Measurements from ENCODE around the gene SERINC2. TPM values are rescaled to one million over a fixed set of nuclear protein-coding genes. Genes with fewer than 3 reads are reported as not detected.
"Not testable (repeated sequence)": the region's sequence is repeated elsewhere in the genome, so short reads cannot be mapped to it uniquely, and the experiment has no call there.

Gene SERINC2
- total and polyA plus RNA-seq, 5 donors, result 1.3 to 2.5 (median 1.4) TPM

DNA sequence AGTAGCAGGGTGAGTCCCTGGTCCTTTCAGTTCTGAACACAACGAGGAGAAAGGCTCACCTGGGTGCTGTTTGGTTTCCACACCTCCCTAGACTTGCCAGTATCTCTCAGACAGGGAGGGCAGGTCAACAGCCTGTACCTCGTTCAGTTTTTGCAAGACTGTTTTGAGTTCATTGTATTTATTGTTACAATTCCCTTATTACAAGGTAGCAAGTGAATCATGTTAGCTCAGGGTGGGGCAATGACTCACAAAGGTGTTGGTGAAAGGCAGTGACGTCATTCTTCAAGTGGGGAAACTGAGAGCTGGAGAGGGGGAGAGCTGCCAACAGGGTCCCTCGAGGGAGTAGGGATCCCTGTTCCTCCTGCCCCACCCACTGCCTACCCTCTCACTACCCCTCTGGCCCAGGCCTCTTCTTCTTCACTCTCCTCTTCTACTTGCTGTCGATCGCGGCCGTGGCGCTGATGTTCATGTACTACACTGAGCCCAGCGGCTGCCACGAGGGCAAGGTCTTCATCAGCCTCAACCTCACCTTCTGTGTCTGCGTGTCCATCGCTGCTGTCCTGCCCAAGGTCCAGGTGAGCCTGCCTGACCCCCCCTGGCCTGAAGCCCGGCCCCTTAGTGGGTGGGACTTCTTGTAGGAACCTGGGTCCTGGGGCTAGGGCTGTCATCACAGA, 13.4 kb downstream of the SERINC2 start:
- intact Hi-C loops (cut with DNase I), result loop anchor here in 2 of 4 donors (10.0 kb wide), 2 partner anchors 118 to 702 kb away; partner anchors contain the start of gene MATN1 (in 1 of the 2)
- Histone ChIP-seq H3K4me3 (ENCODE audit: low read length) (no peak overlapping the region), H3K4me1 (ENCODE audit: control insufficient read depth, insufficient read depth, low read length) (no peaks in the 10 kb centered on the region), H3K9me3 (ENCODE audit: control insufficient read depth, low read length) (no peaks in the 10 kb centered on the region), H3K27me3 (ENCODE audit: control insufficient read depth, insufficient read depth) (no peaks in the 10 kb centered on the region), H3K27ac (ENCODE audit: low read length) (no peak overlapping the region)
- DNase-seq, result no peak
- no peak for ATAC-seq
- WGBS, result 76% methylated on average over 14 of the region's 14 CpGs

DNA sequence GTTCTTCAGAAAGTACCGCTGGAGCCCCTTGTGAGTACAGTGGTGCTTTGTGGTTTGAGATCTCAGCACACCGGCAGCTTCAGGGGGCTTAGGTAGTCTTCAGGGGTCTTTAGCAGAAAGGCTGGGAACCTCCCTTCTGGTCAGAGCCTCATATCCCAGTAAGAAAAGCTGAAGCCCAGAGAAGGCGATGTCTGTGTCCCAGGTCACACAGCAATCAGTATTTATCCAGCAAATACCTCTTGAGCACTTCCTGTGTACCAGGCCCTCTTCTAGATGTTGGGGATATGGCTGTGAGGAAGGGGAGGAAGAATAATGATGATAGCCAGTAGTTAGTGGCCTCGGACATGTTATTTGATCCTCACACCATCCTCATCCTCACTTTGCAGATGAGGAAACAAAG, 14.3 kb downstream of the SERINC2 start:
- Histone ChIP-seq H3K27me3 (ENCODE audit: control insufficient read depth, insufficient read depth) (no peaks in the 10 kb centered on the region), H3K9me3 (ENCODE audit: control insufficient read depth, low read length) (no peaks in the 10 kb centered on the region), H3K4me3 (ENCODE audit: low read length) (no peak overlapping the region), H3K4me1 (ENCODE audit: control insufficient read depth, insufficient read depth, low read length) (no peaks in the 10 kb centered on the region), H3K27ac (ENCODE audit: low read length) (no peak overlapping the region)
- intact Hi-C loops (cut with DNase I), result loop anchor here in 2 of 4 donors (10.0 kb wide), 2 partner anchors 117 to 703 kb away; partner anchors contain the start of gene MATN1 (in 1 of the 2)
- WGBS, result 96% methylated on average over 4 of the region's 4 CpGs
- no peak for ATAC-seq
- no peak for DNase-seq

DNA sequence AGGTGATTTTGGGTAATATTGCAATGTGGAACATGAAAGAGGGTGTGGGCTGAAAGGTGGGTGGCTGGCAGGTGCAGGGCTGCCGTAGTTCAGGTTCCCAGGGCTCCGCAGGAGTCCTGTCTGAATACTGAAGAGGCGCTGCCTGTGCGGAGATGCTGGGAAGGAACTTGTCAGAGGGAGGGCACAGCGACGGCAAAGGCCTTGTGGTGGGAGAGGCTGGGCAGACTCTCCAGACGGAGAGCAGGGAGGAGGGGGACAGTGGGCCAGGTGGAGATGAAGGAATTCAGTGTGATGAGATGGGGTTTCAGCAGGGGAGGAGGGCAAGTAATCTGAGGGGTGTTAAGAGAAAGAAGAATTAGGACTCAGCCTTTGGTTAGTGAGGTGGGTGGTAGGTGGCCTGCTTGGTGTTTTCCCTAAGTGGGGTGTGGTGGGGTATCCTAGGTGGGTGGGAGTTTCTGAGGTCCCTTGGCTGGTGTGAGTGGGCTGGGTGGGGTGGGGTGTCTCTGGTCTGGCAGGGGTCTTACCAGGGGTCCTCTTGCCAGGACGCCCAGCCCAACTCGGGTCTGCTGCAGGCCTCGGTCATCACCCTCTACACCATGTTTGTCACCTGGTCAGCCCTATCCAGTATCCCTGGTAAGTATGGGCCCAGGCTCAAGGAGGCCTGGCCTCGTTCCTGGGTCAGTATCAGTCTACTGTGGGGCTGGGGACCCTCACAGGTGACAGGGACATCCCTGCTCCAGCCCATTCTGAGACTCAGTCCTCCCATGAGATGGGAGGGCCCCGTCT, 15.6 kb downstream of the SERINC2 start:
- no peaks in the 10 kb centered on the region for H3K9me3 ChIP-seq (ENCODE audit: control insufficient read depth, low read length)
- no peaks in the 10 kb centered on the region for H3K4me1 ChIP-seq (ENCODE audit: control insufficient read depth, insufficient read depth, low read length)
- WGBS, result 93% methylated on average over 12 of the region's 12 CpGs
- ATAC-seq (no peak), DNase-seq (no peak)
- no peak overlapping the region for H3K27ac ChIP-seq (ENCODE audit: low read length)
- intact Hi-C loops (cut with DNase I), result loop anchor here in 2 of 4 donors (10.0 kb wide), 2 partner anchors 116 to 704 kb away; partner anchors contain the start of gene MATN1 (in 1 of the 2)
- no peak overlapping the region for H3K4me3 ChIP-seq (ENCODE audit: low read length)
- H3K27me3 ChIP-seq (ENCODE audit: control insufficient read depth, insufficient read depth), result no peaks in the 10 kb centered on the region

DNA sequence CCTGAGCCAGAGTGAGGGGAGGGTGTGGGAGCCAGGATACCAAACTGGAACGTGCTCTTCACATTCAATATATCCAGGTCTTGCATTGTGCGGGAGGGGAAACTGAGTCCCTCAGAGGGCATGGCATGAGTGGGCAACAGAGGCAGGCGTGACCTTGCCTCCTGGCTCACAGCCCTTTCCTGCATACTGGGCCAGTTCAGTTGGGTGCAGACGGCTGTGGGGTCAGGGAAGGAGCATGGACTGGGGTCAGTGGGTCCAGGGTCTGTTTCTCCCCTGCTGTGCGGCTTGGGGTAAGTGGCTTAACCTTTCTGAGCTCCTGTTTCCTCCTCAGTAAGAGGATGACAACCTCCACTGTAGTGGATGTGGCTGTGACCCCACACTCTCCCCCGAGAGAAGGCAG, 16.6 kb downstream of the SERINC2 start:
- H3K27me3 ChIP-seq (ENCODE audit: control insufficient read depth, insufficient read depth), result no peaks in the 10 kb centered on the region
- intact Hi-C loops (cut with DNase I), result loop anchor here in 2 of 4 donors (10.0 kb wide), 2 partner anchors 115 to 705 kb away; partner anchors contain the start of gene MATN1 (in 1 of the 2)
- DNase-seq, result no peak
- 98% methylated on average over 6 of the region's 6 CpGs for WGBS
- no peak for ATAC-seq
- H3K4me1 ChIP-seq (ENCODE audit: control insufficient read depth, insufficient read depth, low read length), result no peaks in the 10 kb centered on the region
- no peaks in the 10 kb centered on the region for H3K9me3 ChIP-seq (ENCODE audit: control insufficient read depth, low read length)
- no peak overlapping the region for H3K4me3 ChIP-seq (ENCODE audit: low read length)
- no peak overlapping the region for H3K27ac ChIP-seq (ENCODE audit: low read length)

DNA sequence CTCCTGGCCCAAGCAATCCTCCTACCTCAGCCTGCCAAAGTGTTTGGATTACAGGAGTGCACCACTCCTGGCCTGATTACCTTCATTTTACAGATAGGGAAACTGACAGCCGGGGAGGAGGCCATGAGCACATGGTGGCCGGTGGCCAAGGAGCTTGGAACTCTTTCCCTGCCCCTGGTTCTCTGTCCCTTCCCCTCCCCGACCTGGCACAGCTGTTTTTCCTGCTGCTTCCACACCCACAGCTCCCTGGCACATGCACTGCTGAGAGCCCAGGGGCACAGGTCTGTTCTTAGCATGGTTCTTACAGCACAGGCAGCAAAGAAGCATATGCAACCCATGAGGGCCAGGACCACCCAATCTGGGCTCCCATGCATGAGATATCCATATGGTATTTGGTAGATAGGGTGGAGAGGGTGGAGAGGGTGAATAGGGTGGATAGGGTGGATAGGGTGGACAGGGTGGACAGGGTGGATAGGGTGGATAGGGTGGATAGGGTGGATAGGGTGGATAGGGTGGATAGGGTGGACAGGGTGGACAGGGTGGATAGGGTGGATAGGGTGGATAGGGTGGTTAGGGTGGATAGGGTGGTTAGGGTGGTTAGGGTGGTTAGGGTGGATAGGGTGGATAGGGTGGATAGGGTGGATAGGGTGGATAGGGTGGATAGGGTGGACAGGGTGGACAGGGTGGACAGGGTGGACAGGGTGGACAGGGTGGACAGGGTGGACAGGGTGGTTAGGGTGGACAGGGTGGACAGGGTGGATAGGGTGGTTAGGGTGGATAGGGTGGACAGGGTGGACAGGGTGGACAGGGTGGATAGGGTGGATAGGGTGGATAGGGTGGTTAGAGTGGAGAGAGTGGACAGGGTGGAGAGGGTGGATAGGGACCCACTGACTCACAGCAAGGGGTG, 18.6 kb downstream of the SERINC2 start:
- H3K4me1 ChIP-seq (ENCODE audit: control insufficient read depth, insufficient read depth, low read length); H3K27me3 ChIP-seq (ENCODE audit: control insufficient read depth, insufficient read depth); ATAC-seq; H3K27ac ChIP-seq (ENCODE audit: low read length); H3K4me3 ChIP-seq (ENCODE audit: low read length); DNase-seq; H3K9me3 ChIP-seq (ENCODE audit: control insufficient read depth, low read length); intact Hi-C loops (cut with DNase I): not testable (repeated sequence)
- 53% methylated on average over 3 of the region's 3 CpGs for WGBS

DNA sequence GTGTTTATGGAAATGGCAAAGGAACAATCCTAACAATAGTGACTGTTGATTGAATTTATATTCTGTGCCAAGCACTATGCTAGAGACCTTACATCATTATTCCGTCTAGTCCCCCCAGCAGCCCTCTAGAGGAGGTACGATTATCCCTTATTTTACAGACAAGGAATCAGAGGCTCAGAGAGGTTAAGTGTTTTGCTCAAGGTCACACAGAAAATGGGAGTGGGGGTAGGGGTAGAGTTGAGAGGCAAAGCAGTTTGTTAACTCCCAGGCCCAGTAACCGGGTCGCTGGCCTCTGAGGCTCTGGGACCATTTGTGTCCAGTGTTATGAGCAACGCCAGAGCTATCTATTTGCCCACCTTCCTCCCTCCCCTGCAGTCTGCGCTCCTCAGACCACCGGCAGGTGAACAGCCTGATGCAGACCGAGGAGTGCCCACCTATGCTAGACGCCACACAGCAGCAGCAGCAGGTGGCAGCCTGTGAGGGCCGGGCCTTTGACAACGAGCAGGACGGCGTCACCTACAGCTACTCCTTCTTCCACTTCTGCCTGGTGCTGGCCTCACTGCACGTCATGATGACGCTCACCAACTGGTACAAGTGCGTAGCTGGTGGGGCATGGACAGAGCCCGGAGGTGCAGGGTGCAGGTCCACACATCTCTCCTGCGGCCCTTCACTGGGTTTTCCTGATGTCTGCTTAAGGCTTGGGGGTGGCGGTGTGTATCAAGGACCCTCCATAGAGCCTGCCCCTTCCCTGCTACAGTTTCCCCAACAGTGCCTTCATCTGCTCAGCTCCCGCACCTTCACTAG, 19.8 kb downstream of the SERINC2 start:
- DNase-seq, result no peak
- Histone ChIP-seq H3K27me3 (ENCODE audit: control insufficient read depth, insufficient read depth) (no peaks in the 10 kb centered on the region), H3K27ac (ENCODE audit: low read length) (no peak overlapping the region), H3K4me3 (ENCODE audit: low read length) (no peak overlapping the region), H3K9me3 (ENCODE audit: control insufficient read depth, low read length) (no peaks in the 10 kb centered on the region), H3K4me1 (ENCODE audit: control insufficient read depth, insufficient read depth, low read length) (no peaks in the 10 kb centered on the region)
- no peak for ATAC-seq
- intact Hi-C loops (cut with DNase I), result no loop called here
- WGBS, result 90% methylated on average over 20 of the region's 20 CpGs

DNA sequence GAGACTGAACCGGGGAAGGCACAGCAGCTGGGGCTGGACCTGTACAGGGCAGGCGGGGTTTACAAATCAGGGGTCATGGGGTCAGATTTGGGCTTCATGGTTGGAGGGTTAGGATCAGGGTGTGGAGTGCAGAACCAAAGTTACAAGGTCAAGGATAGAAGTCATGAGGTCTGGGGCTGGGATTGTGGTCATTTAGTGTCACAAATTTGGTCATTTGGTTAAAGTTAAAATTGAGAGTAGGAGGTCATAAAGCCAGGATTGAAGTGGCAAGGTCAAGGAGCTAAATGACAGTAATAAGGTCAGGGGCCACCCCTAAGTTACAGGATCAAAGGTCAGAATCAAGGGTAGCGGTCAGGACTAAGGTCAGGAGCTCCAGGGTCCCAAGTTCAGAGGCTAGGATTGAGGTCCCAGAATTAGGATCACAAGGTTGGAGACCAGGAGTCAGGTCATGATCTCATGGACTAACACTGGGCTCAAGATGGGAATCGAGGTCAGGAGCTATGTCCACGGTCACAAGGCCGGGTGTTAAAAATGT, 20.4 kb downstream of the SERINC2 start:
- Histone ChIP-seq H3K4me3 (ENCODE audit: low read length) (no peak overlapping the region), H3K4me1 (ENCODE audit: control insufficient read depth, insufficient read depth, low read length) (no peaks in the 10 kb centered on the region), H3K9me3 (ENCODE audit: control insufficient read depth, low read length) (no peaks in the 10 kb centered on the region), H3K27ac (ENCODE audit: low read length) (no peak overlapping the region), H3K27me3 (ENCODE audit: control insufficient read depth, insufficient read depth) (no peaks in the 10 kb centered on the region)
- ATAC-seq, result no peak
- WGBS, result 93% methylated on average over 6 of the region's 6 CpGs
- intact Hi-C loops (cut with DNase I), result no loop called here
- no peak for DNase-seq

DNA sequence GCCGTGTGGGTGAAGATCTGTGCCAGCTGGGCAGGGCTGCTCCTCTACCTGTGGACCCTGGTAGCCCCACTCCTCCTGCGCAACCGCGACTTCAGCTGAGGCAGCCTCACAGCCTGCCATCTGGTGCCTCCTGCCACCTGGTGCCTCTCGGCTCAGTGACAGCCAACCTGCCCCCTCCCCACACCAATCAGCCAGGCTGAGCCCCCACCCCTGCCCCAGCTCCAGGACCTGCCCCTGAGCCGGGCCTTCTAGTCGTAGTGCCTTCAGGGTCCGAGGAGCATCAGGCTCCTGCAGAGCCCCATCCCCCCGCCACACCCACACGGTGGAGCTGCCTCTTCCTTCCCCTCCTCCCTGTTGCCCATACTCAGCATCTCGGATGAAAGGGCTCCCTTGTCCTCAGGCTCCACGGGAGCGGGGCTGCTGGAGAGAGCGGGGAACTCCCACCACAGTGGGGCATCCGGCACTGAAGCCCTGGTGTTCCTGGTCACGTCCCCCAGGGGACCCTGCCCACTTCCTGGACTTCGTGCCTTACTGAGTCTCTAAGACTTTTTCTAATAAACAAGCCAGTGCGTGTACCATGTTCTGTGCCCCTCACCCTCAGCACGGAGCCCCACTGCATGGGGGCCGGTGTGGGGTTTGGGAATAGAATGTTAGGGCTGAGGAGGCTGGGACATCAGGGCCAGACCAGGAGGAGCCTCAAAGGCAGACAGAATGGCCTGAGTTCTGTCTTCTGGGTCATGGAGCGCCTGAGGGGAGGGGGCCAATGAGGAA, 21.3 kb downstream of the SERINC2 start:
- H3K4me1 ChIP-seq (ENCODE audit: control insufficient read depth, insufficient read depth, low read length), result no peaks in the 10 kb centered on the region
- no peak overlapping the region for H3K4me3 ChIP-seq (ENCODE audit: low read length)
- H3K27ac ChIP-seq (ENCODE audit: low read length), result no peak overlapping the region
- ATAC-seq (peak in 1 of 2 donors; percentile 13), DNase-seq (no peak)
- intact Hi-C loops (cut with DNase I), result no loop called here
- 61% methylated on average over 21 of the region's 21 CpGs for WGBS
- H3K9me3 ChIP-seq (ENCODE audit: control insufficient read depth, low read length), result no peaks in the 10 kb centered on the region
- H3K27me3 ChIP-seq (ENCODE audit: control insufficient read depth, insufficient read depth), result no peaks in the 10 kb centered on the region

DNA sequence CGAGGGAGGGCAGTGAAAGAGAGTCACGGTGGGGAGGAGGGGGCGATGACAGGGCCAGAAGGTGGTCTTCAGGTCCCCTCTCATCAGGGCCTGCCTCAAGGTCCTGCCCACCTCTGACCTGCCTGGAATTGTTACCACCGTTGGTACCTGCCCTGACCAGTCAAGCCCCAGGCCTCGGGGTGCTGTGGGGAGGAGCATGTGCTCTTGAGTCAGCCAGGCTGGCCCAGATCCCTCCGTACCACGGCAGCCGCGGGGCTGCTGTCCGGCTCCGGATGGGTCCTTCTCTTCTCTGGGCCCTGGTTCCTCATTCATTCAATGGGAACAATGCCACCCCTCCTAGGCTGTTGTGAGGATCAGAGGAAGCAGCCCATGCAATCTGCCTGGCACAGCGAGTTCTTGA, 22.0 kb downstream of the SERINC2 start:
- 71% methylated on average over 12 of the region's 12 CpGs for WGBS
- Histone ChIP-seq H3K27me3 (ENCODE audit: control insufficient read depth, insufficient read depth) (no peaks in the 10 kb centered on the region), H3K4me3 (ENCODE audit: low read length) (no peak overlapping the region), H3K9me3 (ENCODE audit: control insufficient read depth, low read length) (no peaks in the 10 kb centered on the region), H3K27ac (ENCODE audit: low read length) (no peak overlapping the region), H3K4me1 (ENCODE audit: control insufficient read depth, insufficient read depth, low read length) (no peaks in the 10 kb centered on the region)
- ATAC-seq (peak; percentile 10 to 12), DNase-seq (peak in 1 of 3 donors; percentile 33)
- intact Hi-C loops (cut with DNase I), result no loop called here
